Activated CD8-positive, alpha-beta T cell treated with anti-CD3 and anti-CD28 coated beads for 36 hours (primary cell): ENCODE results near the gene PLCB3. TPM values are rescaled to one million over a fixed set of nuclear protein-coding genes. Genes with fewer than 3 reads are reported as not detected.

ENCODE experiments used
- ATAC-seq: fragments of 200-7000 bp; cut with Tn5 transposase; one replicate; pipeline ENCODE4 v1.10.0; 2021; ENCODE audit warnings: mild to moderate bottlenecking, moderate library complexity
- CTCF ChIA-PET: fragments of 350-600 bp; sonication (Branson Sonifier 250); formaldehyde crosslinking; loops from one replicate; lab custom pipeline; 2021; ENCODE audit warnings: antibody characterized with exemption; lab: Charles Lee
- POLR2A ChIA-PET: fragments of 350-600 bp; sonication (Branson Sonifier 250); formaldehyde crosslinking; loops from one replicate; lab custom pipeline; 2021; ENCODE audit warnings: antibody characterized with exemption; lab: Charles Lee
- DNase-seq: peaks from one replicate; pipeline ENCODE4 v3.0.0-alpha.2; 2020
- H3K27ac Mint-ChIP-seq: one replicate; pipeline ENCODE4 v1.8.0; 2021; ENCODE audit warnings: mild to moderate bottlenecking, mixed read lengths
- H3K27me3 Mint-ChIP-seq: one replicate; pipeline ENCODE4 v1.8.0; 2021; ENCODE audit warnings: mixed read lengths
- H3K36me3 Mint-ChIP-seq: one replicate; pipeline ENCODE4 v1.8.0; 2021; ENCODE audit warnings: low read depth, mixed read lengths
- H3K4me1 Mint-ChIP-seq: one replicate; pipeline ENCODE4 v1.8.0; 2021; ENCODE audit warnings: low read depth, mixed read lengths
- H3K4me3 Mint-ChIP-seq: one replicate; pipeline ENCODE4 v1.8.0; 2021; ENCODE audit warnings: mild to moderate bottlenecking, moderate library complexity, mixed read lengths
- H3K9me3 Mint-ChIP-seq: one replicate; pipeline ENCODE4 v1.8.0; 2021; ENCODE audit warnings: mixed read lengths
- CTCF ChIP-seq: fragments of 200-600 bp; IDR thresholded peaks from one replicate; pipeline ENCODE4 v1.8.0; 2022; ENCODE audit warnings: antibody characterized with exemption, mild to moderate bottlenecking
- intact Hi-C: fragments of 100-400 bp; cut with micrococcal nuclease; formaldehyde crosslinking; loops from one replicate; pipeline ENCODE4 v1.10.0; 2022
- total RNA-seq, 2 experiments: library from RNA; stranded (reverse); gene quantifications; one replicate each; pipeline ENCODE4 v1.2.3, GENCODE V29; 2021

PLCB3 gene
- total RNA-seq, 2 experiments from 2014 or later = 8.7 to 9.6 TPM

DNA sequence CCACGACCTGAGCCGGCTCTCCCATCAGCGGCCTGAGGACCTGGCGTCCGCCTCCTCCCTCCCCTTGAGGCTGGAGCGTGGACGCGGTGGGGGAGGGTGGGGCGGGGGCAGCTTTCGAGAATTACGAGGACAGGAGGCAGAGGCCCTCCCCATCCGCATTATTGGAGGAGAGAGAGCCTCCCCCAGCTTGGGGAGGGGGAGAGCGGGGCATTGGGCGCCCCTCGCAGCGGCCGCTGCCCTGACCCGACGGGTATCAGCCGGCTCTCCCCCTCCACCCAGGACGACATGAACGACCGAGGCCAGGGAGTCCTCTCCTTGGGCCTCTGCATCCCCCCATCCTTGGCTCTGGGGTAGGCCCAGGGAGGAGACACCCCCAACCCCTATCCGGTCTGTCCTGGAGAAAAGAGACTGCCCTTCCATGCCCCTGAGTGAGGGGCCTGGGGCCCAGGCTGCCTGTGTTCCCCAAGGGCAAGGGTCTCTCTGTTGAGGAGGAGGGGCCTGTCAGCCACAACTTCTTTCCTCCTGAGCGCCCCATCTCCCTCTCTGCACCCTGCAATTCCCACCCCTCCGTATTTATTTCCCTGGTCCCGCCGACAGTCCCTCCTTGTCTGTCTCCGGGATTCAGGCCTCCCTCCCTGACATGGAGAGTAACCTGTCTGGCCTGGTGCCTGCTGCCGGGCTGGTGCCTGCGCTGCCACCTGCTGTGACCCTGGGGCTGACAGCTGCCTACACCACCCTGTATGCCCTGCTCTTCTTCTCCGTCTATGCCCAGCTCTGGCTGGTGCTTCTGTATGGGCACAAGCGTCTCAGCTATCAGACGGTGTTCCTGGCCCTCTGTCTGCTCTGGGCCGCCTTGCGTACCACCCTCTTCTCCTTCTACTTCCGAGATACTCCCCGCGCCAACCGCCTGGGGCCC, 34.8 kb downstream of the PLCB3 start:
- DNase-seq (peak; percentile 49), ATAC-seq (no peak)
- Mint-ChIP-seq H3K36me3 (peaks cover 6% of the 10 kb centered on the region), H3K4me1 (peaks cover 18% of the 10 kb centered on the region), H3K27me3 (peaks cover 9% of the 10 kb centered on the region), H3K9me3 (no peaks in the 10 kb centered on the region), H3K4me3 (peak overlapping the region; percentile 80), H3K27ac (peak overlapping the region; percentile 55)
- ChIA-PET CTCF (interaction anchor here (1.7 to 8.1 kb wide), 2 partner anchors 14 to 17 kb away, joined by 5 to 77 read pairs; partner anchors contain the start of genes CATSPERZ and ESRRA), POLR2A (interaction anchor here (1.7 to 4.7 kb wide), 3 partner anchors 9 to 19 kb away, joined by 6 to 47 read pairs (median 6); partner anchors contain the start of gene ESRRA)
- peak; percentile 17 for TF ChIP-seq CTCF
- intact Hi-C loops = no loop called here

GRCh38 chr11:64286801-64287159, 35.5 kb downstream of the PLCB3 start:
- TF ChIP-seq CTCF = no peak
- peak overlapping the region; percentile 80 for H3K4me3 Mint-ChIP-seq
- H3K36me3 Mint-ChIP-seq = peaks cover 4% of the 10 kb centered on the region
- intact Hi-C loops = no loop called here
- peaks cover 9% of the 10 kb centered on the region for H3K27me3 Mint-ChIP-seq
- peaks cover 18% of the 10 kb centered on the region for H3K4me1 Mint-ChIP-seq
- DNase-seq (no peak), ATAC-seq (no peak)
- ChIA-PET POLR2A (interaction anchor here (1.4 to 1.7 kb wide), 2 partner anchors 16 to 18 kb away, joined by 6 read pairs; partner anchors contain the start of gene ESRRA), CTCF (interaction anchor here (8.1 kb wide), 1 partner anchor 16 kb away, joined by 77 read pairs; the partner anchor contains the start of genes CATSPERZ and ESRRA)
- no peaks in the 10 kb centered on the region for H3K9me3 Mint-ChIP-seq
- H3K27ac Mint-ChIP-seq = peak overlapping the region; percentile 55

GRCh38 chr11:64287676-64288352, 36.5 kb downstream of the PLCB3 start:
- TF ChIP-seq CTCF = no peak
- no peak overlapping the region for H3K27ac Mint-ChIP-seq
- ChIA-PET POLR2A (interaction anchor here (1.4 to 1.7 kb wide), 2 partner anchors 17 kb away, joined by 6 read pairs; partner anchors contain the start of gene ESRRA), CTCF (interaction anchor here (1.0 to 8.1 kb wide), 2 partner anchors 15 to 81 kb away, joined by 3 to 77 read pairs; partner anchors contain the start of genes CATSPERZ, ESRRA and FERMT3)
- H3K4me3 Mint-ChIP-seq = no peak overlapping the region
- peaks cover 2% of the 10 kb centered on the region for H3K36me3 Mint-ChIP-seq
- no peaks in the 10 kb centered on the region for H3K9me3 Mint-ChIP-seq
- no peak for ATAC-seq
- peaks cover 13% of the 10 kb centered on the region for H3K27me3 Mint-ChIP-seq
- DNase-seq = no peak
- intact Hi-C loops = no loop called here
- H3K4me1 Mint-ChIP-seq = peaks cover 17% of the 10 kb centered on the region

GRCh38 chr11:64288353-64288750, 37.0 kb downstream of the PLCB3 start:
- DNase-seq (no peak), ATAC-seq (no peak)
- H3K9me3 Mint-ChIP-seq = no peaks in the 10 kb centered on the region
- peaks cover 14% of the 10 kb centered on the region for H3K4me1 Mint-ChIP-seq
- no peak overlapping the region for H3K27ac Mint-ChIP-seq
- peaks cover 18% of the 10 kb centered on the region for H3K27me3 Mint-ChIP-seq
- no peaks in the 10 kb centered on the region for H3K36me3 Mint-ChIP-seq
- no peak overlapping the region for H3K4me3 Mint-ChIP-seq
- no peak for TF ChIP-seq CTCF
- intact Hi-C loops = no loop called here
- ChIA-PET CTCF (interaction anchor here (1.0 to 1.1 kb wide), 2 partner anchors 16 to 82 kb away, joined by 3 to 4 read pairs; partner anchors contain the start of gene FERMT3), POLR2A (interaction anchor here (1.4 kb wide), 1 partner anchor 18 kb away, joined by 6 read pairs; no protein-coding TSS in a partner anchor)
